GM12878 (cell line): Measurements from ENCODE around the gene IFIT3. TPM values are rescaled to one million over a fixed set of nuclear protein-coding genes. Genes with fewer than 3 reads are reported as not detected.

ENCODE experiments used
- ATAC-seq: fragments of 200-7000 bp; cut with Tn5 transposase; 3 replicates; pipeline ENCODE4 v1.9.1; 2020; ENCODE audit warnings: mild to moderate bottlenecking, moderate library complexity
- BruUV-seq: library from RNA; stranded (reverse); fragments of 400-500 nt; replicated peaks from 2 replicates; lab custom pipeline; 2021; lab: Mats Ljungman, UMichigan
- CTCF ChIA-PET: fragments of 300-600 bp; sonication (Branson Sonifier 250); formaldehyde crosslinking; extraction: SDS; loops from one replicate; lab custom pipeline; 2021; ENCODE audit warnings: inconsistent platforms; lab: Yijun Ruan, JAX
- POLR2A ChIA-PET: fragments of 350-600 bp; formaldehyde crosslinking; extraction: SDS; loops from one replicate; lab custom pipeline; 2021; ENCODE audit warnings: inconsistent platforms; lab: Charles Lee
- RAD21 ChIA-PET: fragments of 300-600 bp; sonication (Branson Sonifier 250); formaldehyde crosslinking; loops from one replicate; lab custom pipeline; 2023; ENCODE audit warnings: antibody characterized with exemption; ENCODE audit not compliant: unreplicated experiment; lab: Charles Lee
- SMC1A ChIA-PET: fragments of 300-600 bp; sonication (Branson Sonifier 250); formaldehyde crosslinking; loops from one replicate; lab custom pipeline; 2023; ENCODE audit not compliant: unreplicated experiment, uncharacterized antibody; lab: Charles Lee
- DNase-seq: peaks from one replicate; pipeline ENCODE4 v3.0.0-alpha.2; 2011; ENCODE audit warnings: low read depth, low spot score
- FAIRE-seq: peaks from 3 replicates; lab custom pipeline; 2011; peaks lifted over from hg19 to GRCh38; lab: Jason Lieb, UNC
- H2AFZ ChIP-seq: 2 replicates; pipeline ENCODE4 v1.6.0; 2011; ENCODE audit warnings: low read depth, low read length, control low read depth; ENCODE audit not compliant: control insufficient read depth
- H3K27ac ChIP-seq: 2 replicates; pipeline ENCODE4 v1.5.1; 2011; ENCODE audit warnings: control low read depth; ENCODE audit not compliant: control insufficient read depth, insufficient read depth
- H3K27me3 ChIP-seq, 2 experiments: replicated peaks in 1 of 2; 2 replicates each; pipeline versions ENCODE4 v1.6.0 to v1.6.1; 2011; ENCODE audit warnings: low read length in 1 of 2; ENCODE audit not compliant: control insufficient read depth in 2 of 2, insufficient read depth in 2 of 2
- H3K36me3 ChIP-seq, 2 experiments: 2 replicates each; pipeline ENCODE4 v1.5.1; 2011; ENCODE audit warnings: low read length in 1 of 2; ENCODE audit not compliant: control insufficient read depth in 2 of 2, insufficient read depth in 2 of 2
- H3K4me1 ChIP-seq: 2 replicates; pipeline ENCODE4 v1.6.1; 2011; ENCODE audit warnings: mild to moderate bottlenecking, low read length, moderate library complexity, mixed read lengths; ENCODE audit not compliant: control insufficient read depth, insufficient read depth
- H3K4me2 ChIP-seq: 2 replicates; pipeline ENCODE4 v1.6.0; 2011; ENCODE audit warnings: control low read depth; ENCODE audit not compliant: control insufficient read depth, insufficient read depth
- H3K4me3 ChIP-seq: fragments of 200-600 bp; sonication (generic); 2 replicates; pipeline ENCODE4 v1.5.1; 2016
- H3K79me2 ChIP-seq: 2 replicates; pipeline ENCODE4 v1.6.0; 2011; ENCODE audit warnings: low read length; ENCODE audit not compliant: control insufficient read depth, insufficient read depth
- H3K9ac ChIP-seq: 2 replicates; pipeline ENCODE4 v1.8.0; 2011; ENCODE audit warnings: low read length, control low read depth, mixed read lengths; ENCODE audit not compliant: control insufficient read depth, insufficient read depth
- H3K9me3 ChIP-seq: replicated peaks from 3 replicates; pipeline ENCODE4 v1.5.1; 2011; ENCODE audit warnings: mild to moderate bottlenecking, low read length; ENCODE audit not compliant: control insufficient read depth, insufficient read depth
- H4K20me1 ChIP-seq: 2 replicates; pipeline ENCODE4 v1.6.0; 2011; ENCODE audit not compliant: control insufficient read depth, insufficient read depth
- BRCA1 ChIP-seq: IDR thresholded peaks from 2 replicates; pipeline ENCODE4 v1.6.1; 2011; ENCODE audit warnings: low read depth, low read length, improper control_type of control experiment
- CBX3 ChIP-seq: fragments of 200-600 bp; sonication (generic); IDR thresholded peaks from 2 replicates; pipeline ENCODE4 v1.6.1; 2016; ENCODE audit warnings: low read depth, borderline replicate concordance
- CHD2 ChIP-seq: IDR thresholded peaks from 2 replicates; pipeline ENCODE4 v1.6.1; 2011; ENCODE audit warnings: low read depth, low read length, improper control_type of control experiment, borderline replicate concordance
- HDAC2 ChIP-seq: fragments of 200-600 bp; sonication (generic); IDR thresholded peaks from 2 replicates; pipeline ENCODE4 v1.6.1; 2017
- IKZF1 ChIP-seq: fragments of 450-650 bp; conservative IDR thresholded peaks from 2 replicates; pipeline ENCODE4 v1.6.1; 2017; ENCODE audit warnings: antibody characterized with exemption, mild to moderate bottlenecking
- LARP7 ChIP-seq: fragments of 450-650 bp; IDR thresholded peaks from 2 replicates; pipeline ENCODE4 v1.6.1; 2017; ENCODE audit warnings: mild to moderate bottlenecking
- NFXL1 ChIP-seq: fragments of 450-650 bp; IDR thresholded peaks from 2 replicates; pipeline ENCODE4 v1.6.1; 2017; ENCODE audit warnings: antibody characterized with exemption, mild to moderate bottlenecking, borderline replicate concordance
- SMC3 ChIP-seq: IDR thresholded peaks from 2 replicates; pipeline ENCODE4 v1.6.1; 2011; ENCODE audit warnings: low read length, improper control_type of control experiment, borderline replicate concordance
- TCF7 ChIP-seq: IDR thresholded peaks from 2 replicates; pipeline ENCODE4 v1.6.1; 2014; ENCODE audit warnings: antibody characterized with exemption, borderline replicate concordance
- ZNF384 ChIP-seq: IDR thresholded peaks from 2 replicates; pipeline ENCODE4 v1.6.1; 2012; ENCODE audit warnings: low read depth, mild to moderate bottlenecking, low read length, improper control_type of control experiment, borderline replicate concordance
- WGBS: methylation state at CpG from one replicate; pipeline ENCODE4 v1.1.6; 2016; ENCODE audit warnings: low lambda C conversion rate; ENCODE audit not compliant: insufficient replicate concordance, insufficient coverage; ENCODE audit errors: missing lambda C conversion rate; 5-methylcytosine and 5-hydroxymethylcytosine counted together
- in situ Hi-C: fragments of 300-500 bp; cut with MboI; formaldehyde crosslinking; loops from 9 replicates; pipeline ENCODE4 v1.14.3; 2018; ENCODE audit warnings: mixed read lengths
- intact Hi-C: fragments of 100-400 bp; cut with micrococcal nuclease; formaldehyde crosslinking; loops from one replicate; pipeline ENCODE4 v1.14.2; 2022; ENCODE audit not compliant: unreplicated experiment
- polyA plus RNA-seq, 11 experiments: library from polyadenylated mRNA; depleted of rRNA in 4 of 11; unstranded in 6 of 11; stranded (reverse) in 5 of 11; fragments of >200 nt; fragmentation: Nextera tagmentation in 4 of 11; fragmentation: Illumina TruSeq in 1 of 11; extraction: Ambion mirVana in 4 of 11; extraction: Trizol in 1 of 11; gene quantifications; 1 replicate in 1 of 11; 2 replicates in 10 of 11; pipeline versions ENCODE4 v1.2.1 to v1.2.3, GENCODE V29; 2011 to 2016; ENCODE audit warnings: inconsistent platforms in 2 of 11, missing spikeins in 2 of 11, low read depth in 1 of 11
- total RNA-seq, 4 experiments: library from RNA; depleted of rRNA in 3 of 4; stranded (reverse); fragments of >200 nt in 3 of 4; fragmentation: Illumina TruSeq in 1 of 4; extraction: Trizol in 1 of 4; gene quantifications; 2 replicates each; pipeline versions ENCODE4 v1.2.1 to v1.2.3, GENCODE V29; 2013 to 2021
- TF ChIP-seq, protein P1 (sequence below): fragments of 450-650 bp; IDR thresholded peaks from 2 replicates; pipeline ENCODE4 v1.6.1; 2014; ENCODE audit warnings: mild to moderate bottlenecking
- TF ChIP-seq, protein P2 (sequence below): IDR thresholded peaks from 2 replicates; pipeline ENCODE4 v1.6.1; 2012; ENCODE audit warnings: low read length, inconsistent platforms
- TF ChIP-seq, protein P3 (sequence below): fragments of 450-650 bp; IDR thresholded peaks from 2 replicates; pipeline ENCODE4 v1.6.1; 2017; ENCODE audit warnings: low read depth, mild to moderate bottlenecking, moderate library complexity
- TF ChIP-seq, protein P4 (sequence below): fragments of 150-350 bp; IDR thresholded peaks from 2 replicates; pipeline ENCODE4 v1.6.1; 2014; ENCODE audit warnings: mild to moderate bottlenecking, low read depth, low read length

Gene IFIT3
- total and polyA plus RNA-seq, 10 of the 15 experiments (the other 5 are each of a cell fraction or from before 2014, with no cell fraction given): 27.0 to 70.2 (median 51.1) TPM

DNA sequence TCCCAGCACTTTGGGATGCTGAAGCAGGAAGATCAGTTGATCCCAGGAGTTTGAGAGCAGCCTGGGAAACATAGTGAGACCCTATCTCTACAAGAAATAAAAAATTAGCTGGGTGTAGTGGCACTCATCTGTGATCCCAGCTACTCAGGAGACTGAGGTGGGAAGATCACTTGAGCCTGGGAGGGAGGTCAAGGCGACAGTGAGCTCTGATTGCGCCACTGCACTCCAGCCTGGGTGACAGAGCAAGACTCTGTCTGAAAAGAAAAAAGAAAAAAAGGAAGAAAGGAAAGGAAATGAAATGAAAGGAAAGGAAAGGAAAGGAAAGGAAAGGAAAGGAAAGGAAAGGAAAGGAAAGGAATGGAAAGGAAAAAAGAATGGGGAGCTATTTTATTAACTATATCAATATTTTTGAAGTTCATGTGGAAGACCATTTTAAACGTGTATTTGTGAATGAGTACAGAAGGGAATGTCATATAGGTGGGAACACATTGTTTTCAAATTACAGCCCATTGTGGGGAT is 33.0 kb upstream of the IFIT3 start:
- Histone ChIP-seq H3K4me2 (no peak overlapping the region), H3K4me1 (peaks cover 12% of the 10 kb centered on the region; the same call in 1 of the 2 replicates), H3K27me3 (no peaks in the 10 kb centered on the region), H2AFZ (no peak overlapping the region), H3K79me2 (no peaks in the 10 kb centered on the region), H4K20me1 (no peaks in the 10 kb centered on the region), H3K36me3 (no peaks in the 10 kb centered on the region), H3K9me3 (no peaks in the 10 kb centered on the region), H3K4me3 (no peak overlapping the region), H3K9ac (no peak overlapping the region), H3K27ac (no peak overlapping the region)
- DNase-seq (no peak), FAIRE-seq (no peak), ATAC-seq (no peak)
- CTCF ChIA-PET: interaction anchor here (0.6 to 3.6 kb wide), 10 partner anchors 10 to 352 kb away, joined by 3 to 56 read pairs (median 4); no protein-coding TSS in a partner anchor
- no TSS peak for BruUV-seq
- RAD21 ChIA-PET: interaction anchor here (1.2 to 4.0 kb wide), 4 partner anchors 37 to 94 kb away, joined by 3 to 31 read pairs (median 8); partner anchors contain the start of gene LIPA
- intact Hi-C loops: no loop called here
- TF ChIP-seq, protein P1, sequence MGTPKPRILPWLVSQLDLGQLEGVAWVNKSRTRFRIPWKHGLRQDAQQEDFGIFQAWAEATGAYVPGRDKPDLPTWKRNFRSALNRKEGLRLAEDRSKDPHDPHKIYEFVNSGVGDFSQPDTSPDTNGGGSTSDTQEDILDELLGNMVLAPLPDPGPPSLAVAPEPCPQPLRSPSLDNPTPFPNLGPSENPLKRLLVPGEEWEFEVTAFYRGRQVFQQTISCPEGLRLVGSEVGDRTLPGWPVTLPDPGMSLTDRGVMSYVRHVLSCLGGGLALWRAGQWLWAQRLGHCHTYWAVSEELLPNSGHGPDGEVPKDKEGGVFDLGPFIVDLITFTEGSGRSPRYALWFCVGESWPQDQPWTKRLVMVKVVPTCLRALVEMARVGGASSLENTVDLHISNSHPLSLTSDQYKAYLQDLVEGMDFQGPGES: no peak
- TF ChIP-seq HDAC2 (no peak), LARP7 (no peak), NFXL1 (no peak), BRCA1 (no peak), CHD2 (no peak), ZNF384 (no peak), IKZF1 (no peak), TCF7 (no peak), CBX3 (no peak), SMC3 (no peak)
- TF ChIP-seq, protein P2, sequence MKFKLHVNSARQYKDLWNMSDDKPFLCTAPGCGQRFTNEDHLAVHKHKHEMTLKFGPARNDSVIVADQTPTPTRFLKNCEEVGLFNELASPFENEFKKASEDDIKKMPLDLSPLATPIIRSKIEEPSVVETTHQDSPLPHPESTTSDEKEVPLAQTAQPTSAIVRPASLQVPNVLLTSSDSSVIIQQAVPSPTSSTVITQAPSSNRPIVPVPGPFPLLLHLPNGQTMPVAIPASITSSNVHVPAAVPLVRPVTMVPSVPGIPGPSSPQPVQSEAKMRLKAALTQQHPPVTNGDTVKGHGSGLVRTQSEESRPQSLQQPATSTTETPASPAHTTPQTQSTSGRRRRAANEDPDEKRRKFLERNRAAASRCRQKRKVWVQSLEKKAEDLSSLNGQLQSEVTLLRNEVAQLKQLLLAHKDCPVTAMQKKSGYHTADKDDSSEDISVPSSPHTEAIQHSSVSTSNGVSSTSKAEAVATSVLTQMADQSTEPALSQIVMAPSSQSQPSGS: no peak
- TF ChIP-seq, protein P3, sequence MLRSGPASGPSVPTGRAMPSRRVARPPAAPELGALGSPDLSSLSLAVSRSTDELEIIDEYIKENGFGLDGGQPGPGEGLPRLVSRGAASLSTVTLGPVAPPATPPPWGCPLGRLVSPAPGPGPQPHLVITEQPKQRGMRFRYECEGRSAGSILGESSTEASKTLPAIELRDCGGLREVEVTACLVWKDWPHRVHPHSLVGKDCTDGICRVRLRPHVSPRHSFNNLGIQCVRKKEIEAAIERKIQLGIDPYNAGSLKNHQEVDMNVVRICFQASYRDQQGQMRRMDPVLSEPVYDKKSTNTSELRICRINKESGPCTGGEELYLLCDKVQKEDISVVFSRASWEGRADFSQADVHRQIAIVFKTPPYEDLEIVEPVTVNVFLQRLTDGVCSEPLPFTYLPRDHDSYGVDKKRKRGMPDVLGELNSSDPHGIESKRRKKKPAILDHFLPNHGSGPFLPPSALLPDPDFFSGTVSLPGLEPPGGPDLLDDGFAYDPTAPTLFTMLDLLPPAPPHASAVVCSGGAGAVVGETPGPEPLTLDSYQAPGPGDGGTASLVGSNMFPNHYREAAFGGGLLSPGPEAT: no peak
- TF ChIP-seq, protein P4, sequence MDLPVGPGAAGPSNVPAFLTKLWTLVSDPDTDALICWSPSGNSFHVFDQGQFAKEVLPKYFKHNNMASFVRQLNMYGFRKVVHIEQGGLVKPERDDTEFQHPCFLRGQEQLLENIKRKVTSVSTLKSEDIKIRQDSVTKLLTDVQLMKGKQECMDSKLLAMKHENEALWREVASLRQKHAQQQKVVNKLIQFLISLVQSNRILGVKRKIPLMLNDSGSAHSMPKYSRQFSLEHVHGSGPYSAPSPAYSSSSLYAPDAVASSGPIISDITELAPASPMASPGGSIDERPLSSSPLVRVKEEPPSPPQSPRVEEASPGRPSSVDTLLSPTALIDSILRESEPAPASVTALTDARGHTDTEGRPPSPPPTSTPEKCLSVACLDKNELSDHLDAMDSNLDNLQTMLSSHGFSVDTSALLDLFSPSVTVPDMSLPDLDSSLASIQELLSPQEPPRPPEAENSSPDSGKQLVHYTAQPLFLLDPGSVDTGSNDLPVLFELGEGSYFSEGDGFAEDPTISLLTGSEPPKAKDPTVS: no peak
- 98% methylated on average over 3 of the region's 3 CpGs for WGBS
- POLR2A ChIA-PET: interaction anchor here (1.1 kb wide), 1 partner anchor 73 kb away, joined by 5 read pairs; no protein-coding TSS in a partner anchor
- SMC1A ChIA-PET: interaction anchor here (1.0 to 4.4 kb wide), 9 partner anchors 11 to 126 kb away, joined by 3 to 60 read pairs (median 4); partner anchors contain the start of gene IFIT1
- in situ Hi-C loops: no loop called here
